Measurements from ENCODE around the gene GABBR2. TPM values are rescaled to one million over a fixed set of nuclear protein-coding genes. Genes with fewer than 3 reads are reported as not detected.

The GABBR2 gene
- total and polyA plus RNA-seq, 2 donors (not counting 1 experiment from before 2014, with no cell fraction given): 0.03 TPM; not detected in 1

- 93% methylated on average over 3 of the region's 6 CpGs for WGBS (ENCODE audit: insufficient coverage)
- intact Hi-C loops (cut with micrococcal nuclease): no loop called here
- TF ChIP-seq CTCF (IDR thresholded peaks at IDR 0.05) (no peak), EZH2 (IDR thresholded peaks at IDR 0.05; ENCODE audit: borderline replicate concordance, insufficient read depth, low read depth, low read length, poor library complexity, severe bottlenecking) (no peak)
- ChIA-PET POLR2A (no interaction called here), CTCF (interaction anchor here (0.7 kb wide), 1 partner anchor 11 kb away, joined by 3 read pairs; no protein-coding TSS in a partner anchor)
- Histone ChIP-seq H3K9ac (ENCODE audit: low read length) (no peak overlapping the region), H3K27ac (ENCODE audit: low read length in 2 of 2) (no peak overlapping the region), H3K79me2 (ENCODE audit: control insufficient read depth, insufficient read depth, low read length) (no peaks in the 10 kb centered on the region), H4K20me1 (ENCODE audit: control insufficient read depth, insufficient read depth, low read length, poor library complexity, severe bottlenecking) (no peaks in the 10 kb centered on the region), H3K9me3 (ENCODE audit: control extremely low read depth in 1 of 3, control insufficient read depth in 2 of 3, insufficient read depth in 1 of 3, low read length in 2 of 3) (peaks cover 0 to 3% (median 2%) of the 10 kb centered on the region in 3 donors), H3K27me3 (replicated peaks in 1 of 4; ENCODE audit: control extremely low read depth in 1 of 4, control insufficient read depth in 3 of 4, insufficient read depth in 4 of 4, low read length in 3 of 4) (no peaks in the 10 kb centered on the region), H3K4me3 (ENCODE audit: control extremely low read depth in 1 of 5, extremely low read depth in 1 of 5, insufficient read depth in 1 of 5, low read depth in 2 of 5, low read length in 4 of 5) (no peak overlapping the region), H3K4me2 (replicated peaks; ENCODE audit: low read depth, low read length, poor library complexity, severe bottlenecking) (no peak overlapping the region), H2AFZ (ENCODE audit: insufficient read depth, low read depth, low read length, poor library complexity, severe bottlenecking) (no peak overlapping the region), H3K4me1 (ENCODE audit: control insufficient read depth in 2 of 2, insufficient read depth in 2 of 2, low read length in 2 of 2) (peaks cover 0 to 3% of the 10 kb centered on the region in 2 donors), H3K36me3 (replicated peaks in 1 of 2; ENCODE audit: control extremely low read depth in 1 of 2, control insufficient read depth in 1 of 2, extremely low read depth in 1 of 2, insufficient read depth in 2 of 2, low read length in 1 of 2) (no peaks in the 10 kb centered on the region)
- no peak overlapping the region for H3K27ac Mint-ChIP-seq
- DNase-seq: no peak
- no peak overlapping the region for H3K4me3 Mint-ChIP-seq
- no peak for ATAC-seq (ENCODE audit: low read depth)
- H3K9me3 Mint-ChIP-seq (ENCODE audit: insufficient read depth): no peaks in the 10 kb centered on the region
- H3K27me3 Mint-ChIP-seq: peaks cover 23% of the 10 kb centered on the region
- H3K4me1 Mint-ChIP-seq: peaks cover 6% of the 10 kb centered on the region
These were observed 377.9 kb downstream of the GABBR2 start for GRCh38 chr9:98330831-98331230.

- CTCF ChIA-PET: no interaction called here
These were observed 378.8 kb downstream of the GABBR2 start for GRCh38 chr9:98329904-98330303.

More at GRCh38 chr9:98329904-98330303, 378.8 kb downstream of the GABBR2 start:
- H3K9me3 ChIP-seq (ENCODE audit: control extremely low read depth in 1 of 3, control insufficient read depth in 2 of 3, insufficient read depth in 1 of 3, low read length in 2 of 3): peaks cover 0 to 3% (median 2%) of the 10 kb centered on the region in 3 donors
- H3K4me3 Mint-ChIP-seq: no peak overlapping the region
- no peak overlapping the region for H3K9ac ChIP-seq (ENCODE audit: low read length)
- peaks cover 21% of the 10 kb centered on the region for H3K27me3 Mint-ChIP-seq
- no peak overlapping the region for H3K4me3 ChIP-seq (ENCODE audit: control extremely low read depth in 1 of 5, extremely low read depth in 1 of 5, insufficient read depth in 1 of 5, low read depth in 2 of 5, low read length in 4 of 5)
- DNase-seq (no peak), ATAC-seq (ENCODE audit: low read depth) (no peak)
- H3K79me2 ChIP-seq (ENCODE audit: control insufficient read depth, insufficient read depth, low read length): no peaks in the 10 kb centered on the region
- H3K4me2 ChIP-seq (replicated peaks; ENCODE audit: low read depth, low read length, poor library complexity, severe bottlenecking): no peak overlapping the region
- H2AFZ ChIP-seq (ENCODE audit: insufficient read depth, low read depth, low read length, poor library complexity, severe bottlenecking): no peak overlapping the region
- H3K4me1 Mint-ChIP-seq: peaks cover 6% of the 10 kb centered on the region
- H3K9me3 Mint-ChIP-seq (ENCODE audit: insufficient read depth): no peaks in the 10 kb centered on the region
- no peaks in the 10 kb centered on the region for H4K20me1 ChIP-seq (ENCODE audit: control insufficient read depth, insufficient read depth, low read length, poor library complexity, severe bottlenecking)
- peaks cover 0 to 3% of the 10 kb centered on the region in 2 donors for H3K4me1 ChIP-seq (ENCODE audit: control insufficient read depth in 2 of 2, insufficient read depth in 2 of 2, low read length in 2 of 2)
- no peak overlapping the region for H3K27ac Mint-ChIP-seq
- no peak for TF ChIP-seq EZH2 (IDR thresholded peaks at IDR 0.05; ENCODE audit: borderline replicate concordance, insufficient read depth, low read depth, low read length, poor library complexity, severe bottlenecking)
- no peak for TF ChIP-seq CTCF (IDR thresholded peaks at IDR 0.05)
- no peaks in the 10 kb centered on the region for H3K27me3 ChIP-seq (replicated peaks in 1 of 4; ENCODE audit: control extremely low read depth in 1 of 4, control insufficient read depth in 3 of 4, insufficient read depth in 4 of 4, low read length in 3 of 4)
- POLR2A ChIA-PET: no interaction called here
- intact Hi-C loops (cut with micrococcal nuclease): no loop called here
- no peaks in the 10 kb centered on the region for H3K36me3 ChIP-seq (replicated peaks in 1 of 2; ENCODE audit: control extremely low read depth in 1 of 2, control insufficient read depth in 1 of 2, extremely low read depth in 1 of 2, insufficient read depth in 2 of 2, low read length in 1 of 2)
- no peak overlapping the region for H3K27ac ChIP-seq (ENCODE audit: low read length in 2 of 2)
- 61% methylated on average over 3 of the region's 4 CpGs for WGBS (ENCODE audit: insufficient coverage)

Data from B cell (primary cell).